Measurements from ENCODE around the gene NME9.

Gene NME9

DNA sequence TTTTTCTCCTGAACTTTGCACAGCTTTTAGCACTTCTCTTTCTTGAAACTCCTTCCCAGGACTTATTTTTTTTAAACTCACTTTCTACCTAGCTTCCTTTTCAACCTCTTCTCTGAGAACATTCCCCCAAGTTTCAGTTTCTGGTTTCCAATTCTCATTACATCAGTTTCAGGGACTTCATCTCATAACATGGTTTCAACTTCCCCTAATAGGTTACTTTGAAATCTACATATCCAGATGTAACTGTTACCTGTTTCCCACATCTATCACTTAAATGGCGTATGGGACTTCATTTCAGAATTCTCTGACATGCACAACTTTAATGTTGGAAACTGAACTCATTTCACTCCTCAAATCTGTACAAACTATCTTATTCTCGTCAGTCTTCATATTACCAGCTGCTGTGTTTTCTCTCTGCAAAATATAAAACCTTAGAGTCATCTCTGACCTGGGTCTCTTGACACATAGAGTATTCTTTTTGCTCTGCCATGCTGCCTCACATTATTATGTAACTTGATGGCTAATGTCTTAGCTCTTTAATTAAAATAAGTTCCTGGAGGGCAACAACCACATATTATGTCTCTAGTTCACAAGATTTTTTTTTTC is 58.4 kb downstream of the NME9 start:
- no peak for DNase-seq

DNA sequence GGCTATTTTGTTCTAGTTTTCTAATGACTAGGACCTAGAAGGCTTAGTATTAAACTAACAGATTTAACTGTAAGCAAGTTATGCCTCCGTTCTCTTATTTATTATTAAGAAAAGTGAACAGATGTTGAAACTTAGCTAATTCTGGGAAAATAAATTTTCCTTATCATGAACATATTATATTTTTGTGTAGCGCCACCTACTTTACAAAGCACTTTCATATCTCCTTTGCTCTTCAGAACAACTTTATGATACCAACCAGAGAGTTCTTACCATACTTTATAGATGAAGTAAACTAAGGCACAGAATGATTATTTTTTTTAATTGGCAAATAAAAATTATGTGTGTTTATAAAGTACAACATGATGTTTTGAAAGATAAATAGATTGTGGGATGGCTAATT is 59.4 kb downstream of the NME9 start:
- no peak for DNase-seq

DNA sequence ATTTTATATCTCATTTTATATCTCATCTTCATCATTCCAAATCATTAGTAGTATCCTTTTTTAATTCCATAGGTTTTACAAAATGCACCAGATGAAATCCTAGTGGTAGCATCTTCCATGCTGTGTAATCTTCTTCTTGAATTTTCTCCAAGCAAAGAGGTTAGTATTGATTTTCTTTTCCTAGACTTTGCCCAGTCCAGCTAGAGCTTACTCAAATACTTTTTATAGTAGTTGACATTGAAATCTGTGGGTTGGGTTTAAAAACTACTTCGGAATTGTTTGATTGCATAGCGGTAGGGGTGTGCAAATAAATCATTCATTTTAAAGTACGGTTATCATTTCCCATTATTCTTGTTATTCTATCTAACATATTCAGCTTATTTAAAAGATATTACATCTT is 62.6 kb downstream of the NME9 start:
- no peak for DNase-seq

DNA sequence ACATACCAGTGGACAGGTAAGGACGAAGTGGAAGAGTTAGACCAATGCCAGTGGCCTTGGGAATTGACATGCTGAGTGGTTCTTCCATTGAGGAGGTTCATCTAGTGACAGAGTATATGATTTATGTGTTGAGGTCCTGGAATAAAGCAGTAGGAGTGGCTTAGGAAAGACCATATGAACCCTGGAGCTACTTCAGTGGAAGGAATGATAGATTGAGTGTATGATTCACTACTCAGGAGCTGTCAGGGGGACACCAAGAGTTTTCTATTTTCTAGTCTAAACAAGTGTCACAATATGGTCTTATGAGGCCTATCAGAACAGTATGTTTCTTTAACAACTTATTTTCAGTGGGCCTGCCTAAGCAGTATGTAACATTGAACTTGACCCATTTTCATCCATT is 63.9 kb downstream of the NME9 start:
- no peak for DNase-seq

GRCh38 chr3:138263104-138263503 is 66.5 kb downstream of the NME9 start:
- no peak for DNase-seq

DNA sequence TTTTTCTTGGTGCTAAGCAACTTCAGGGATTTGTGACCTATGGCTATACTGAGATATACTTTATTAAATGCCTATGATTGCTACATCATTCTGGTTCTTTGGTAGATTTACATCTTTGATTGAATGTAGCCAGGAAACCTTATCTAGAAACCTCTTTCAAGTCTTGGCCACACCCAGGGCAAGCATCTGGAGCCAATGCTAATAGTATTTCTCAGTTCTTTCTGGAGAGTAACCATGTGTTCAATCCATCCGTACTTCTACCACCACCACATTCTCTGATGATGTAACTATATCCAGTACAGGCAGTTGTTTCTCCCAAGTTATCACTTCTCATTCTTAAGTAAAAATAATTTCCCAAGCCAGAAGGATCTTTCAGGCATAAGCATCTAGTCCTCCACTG is 69.0 kb downstream of the NME9 start:
- DNase-seq: no peak

GRCh38 chr3:138259126-138259525 is 70.5 kb downstream of the NME9 start:
- DNase-seq: no peak

GRCh38 chr3:138257986-138258385 is 71.7 kb downstream of the NME9 start:
- DNase-seq: no peak

DNA sequence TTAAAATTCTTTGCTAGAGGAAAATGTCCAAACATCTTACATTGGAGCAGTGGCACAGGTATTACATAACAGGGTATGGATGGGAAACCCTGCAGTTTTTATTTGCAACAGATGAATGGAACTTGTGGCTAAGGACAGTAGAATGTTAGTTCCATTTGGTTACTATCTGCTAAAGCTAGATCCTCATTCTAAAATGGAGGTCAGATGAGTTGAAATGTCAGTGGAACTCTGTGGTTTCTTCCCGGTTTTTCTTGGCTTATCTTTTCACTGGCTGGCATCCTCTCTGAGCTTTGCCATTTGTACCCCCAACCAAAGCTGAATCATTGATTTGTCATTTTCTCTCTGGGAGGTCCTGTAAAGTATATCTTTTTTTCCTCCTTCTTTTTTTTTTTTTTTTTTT is 73.6 kb downstream of the NME9 start:
- DNase-seq: no peak

DNA sequence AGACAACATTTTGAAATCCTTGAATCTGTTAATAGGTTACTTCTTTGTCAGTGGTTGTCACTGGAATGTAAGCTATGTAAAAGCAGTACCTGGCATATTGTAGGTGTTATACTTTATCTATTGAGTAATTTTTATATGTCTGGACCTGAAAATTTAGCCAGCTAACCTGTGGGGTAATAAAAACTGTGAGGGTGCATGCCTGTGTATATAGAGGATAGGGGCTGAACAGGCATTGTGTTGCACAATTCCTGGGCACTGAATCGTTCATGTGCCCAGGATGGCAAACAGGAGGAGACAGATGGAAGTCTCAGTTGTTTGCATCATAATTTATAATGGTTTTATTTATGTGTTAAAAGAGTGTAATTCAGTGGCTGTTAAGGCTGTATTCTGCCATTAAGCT is 75.4 kb downstream of the NME9 start:
- DNase-seq: no peak

DNA sequence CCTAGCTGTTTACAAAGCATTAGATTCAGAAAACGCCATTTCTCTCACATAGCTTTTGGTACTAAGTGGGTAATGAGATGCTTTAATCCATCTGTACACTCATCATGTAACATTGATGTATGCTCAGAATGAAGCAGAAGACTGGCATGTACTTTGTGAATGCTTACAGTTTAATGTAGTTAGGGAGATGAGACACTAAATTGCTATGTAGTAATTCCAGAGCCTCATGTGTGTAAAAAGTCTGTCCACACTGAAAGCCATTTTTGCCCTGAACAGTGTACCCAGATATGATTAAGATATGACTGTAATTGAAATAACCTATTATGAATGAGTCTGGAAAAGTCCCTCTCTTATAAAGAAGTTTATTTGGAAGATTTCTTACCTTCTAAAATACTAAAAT is 76.0 kb downstream of the NME9 start:
- DNase-seq: no peak
